HFFc6 (cell line): Measurements from ENCODE around the gene RABGAP1. TPM values are rescaled to one million over a fixed set of nuclear protein-coding genes. Genes with fewer than 3 reads are reported as not detected.
A peak's percentile ranks its signal among the peaks of the same experiment; 100 is the strongest.

Experiments
- DNase-seq: peaks from one replicate; pipeline ENCODE4 v3.0.0-alpha.2; 2018
- H3K27ac Mint-ChIP-seq: 2 replicates; pipeline ENCODE4 v1.8.0; 2020; ENCODE audit warnings: mild to moderate bottlenecking, mixed read lengths
- H3K27me3 Mint-ChIP-seq: 2 replicates; pipeline ENCODE4 v1.8.0; 2021; ENCODE audit warnings: mild to moderate bottlenecking, moderate library complexity, mixed read lengths; ENCODE audit not compliant: insufficient read depth
- H3K36me3 Mint-ChIP-seq: 2 replicates; pipeline ENCODE4 v1.8.0; 2021; ENCODE audit warnings: low read depth, mixed read lengths
- H3K4me1 Mint-ChIP-seq: 2 replicates; pipeline ENCODE4 v1.8.0; 2020; ENCODE audit warnings: low read depth, mixed read lengths
- H3K4me3 Mint-ChIP-seq: 2 replicates; pipeline ENCODE4 v1.8.0; 2020; ENCODE audit warnings: mild to moderate bottlenecking, moderate library complexity, mixed read lengths
- H3K9me3 Mint-ChIP-seq: 2 replicates; pipeline ENCODE4 v1.8.0; 2020; ENCODE audit warnings: mild to moderate bottlenecking, mixed read lengths
- total RNA-seq, 6 experiments: library from RNA; stranded (reverse); fragmentation: NEBNext Ultra II Directional; extraction: Animal tissue kit (Norgen Biotek cat#: 25700); gene quantifications; 2 replicates in 1 of 6; 3 replicates in 5 of 6; pipeline ENCODE4 v1.2.3, GENCODE V29; 2021
- TF ChIP-seq, protein P1 (sequence below): fragments of 200-600 bp; sonication (generic); IDR thresholded peaks from 2 replicates; pipeline ENCODE4 v1.5.0; 2021; ENCODE audit warnings: antibody characterized with exemption, mild to moderate bottlenecking

RABGAP1 gene
- total RNA-seq, 6 experiments from 2014 or later: 29.0 to 39.3 (median 33.9) TPM

- DNase-seq: no peak
- Mint-ChIP-seq H3K27ac (no peak overlapping the region; the same call in 1 of the 2 replicates), H3K9me3 (no peaks in the 10 kb centered on the region), H3K27me3 (no peaks in the 10 kb centered on the region; the same call in 1 of the 2 replicates), H3K4me3 (no peak overlapping the region), H3K4me1 (peaks cover 28% of the 10 kb centered on the region), H3K36me3 (peaks cover 5% of the 10 kb centered on the region; the same call in 1 of the 2 replicates)
- TF ChIP-seq, protein P1, sequence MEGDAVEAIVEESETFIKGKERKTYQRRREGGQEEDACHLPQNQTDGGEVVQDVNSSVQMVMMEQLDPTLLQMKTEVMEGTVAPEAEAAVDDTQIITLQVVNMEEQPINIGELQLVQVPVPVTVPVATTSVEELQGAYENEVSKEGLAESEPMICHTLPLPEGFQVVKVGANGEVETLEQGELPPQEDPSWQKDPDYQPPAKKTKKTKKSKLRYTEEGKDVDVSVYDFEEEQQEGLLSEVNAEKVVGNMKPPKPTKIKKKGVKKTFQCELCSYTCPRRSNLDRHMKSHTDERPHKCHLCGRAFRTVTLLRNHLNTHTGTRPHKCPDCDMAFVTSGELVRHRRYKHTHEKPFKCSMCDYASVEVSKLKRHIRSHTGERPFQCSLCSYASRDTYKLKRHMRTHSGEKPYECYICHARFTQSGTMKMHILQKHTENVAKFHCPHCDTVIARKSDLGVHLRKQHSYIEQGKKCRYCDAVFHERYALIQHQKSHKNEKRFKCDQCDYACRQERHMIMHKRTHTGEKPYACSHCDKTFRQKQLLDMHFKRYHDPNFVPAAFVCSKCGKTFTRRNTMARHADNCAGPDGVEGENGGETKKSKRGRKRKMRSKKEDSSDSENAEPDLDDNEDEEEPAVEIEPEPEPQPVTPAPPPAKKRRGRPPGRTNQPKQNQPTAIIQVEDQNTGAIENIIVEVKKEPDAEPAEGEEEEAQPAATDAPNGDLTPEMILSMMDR: no peak
These were observed 149.0 kb downstream of the RABGAP1 start for GRCh38 chr9:123089790-123090189.

DNA sequence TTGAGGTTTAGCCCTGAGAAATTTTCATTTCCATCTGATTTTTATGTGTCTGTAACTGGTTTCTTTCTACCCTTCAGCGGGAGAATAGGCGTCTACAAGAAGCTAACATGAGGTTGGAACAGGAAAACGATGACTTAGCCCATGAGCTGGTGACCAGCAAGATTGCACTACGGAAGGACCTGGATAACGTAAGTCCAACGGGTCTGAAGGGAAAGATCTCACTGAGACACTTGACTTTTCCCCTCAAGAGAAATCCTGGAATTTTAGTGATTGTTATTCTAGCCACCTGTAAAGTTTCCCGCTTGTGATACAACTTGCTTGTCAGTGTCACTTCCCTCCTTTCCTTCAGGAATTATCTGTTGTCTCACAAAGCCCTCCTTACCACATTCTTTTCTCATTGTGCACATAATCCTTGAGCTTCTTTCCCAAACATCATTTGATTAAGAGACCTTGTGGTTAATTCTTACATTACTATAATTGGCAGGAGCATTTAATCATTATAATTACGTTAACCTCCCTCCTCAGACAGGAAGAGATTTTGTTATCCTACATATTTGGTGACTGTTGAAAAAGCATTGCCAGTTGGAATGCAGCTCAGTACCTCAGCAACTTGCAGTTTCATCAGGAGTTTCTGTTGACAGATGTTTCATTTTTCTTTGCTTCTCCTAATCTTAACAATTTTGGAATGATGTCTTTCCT, 149.5 kb downstream of the RABGAP1 start:
- H3K27ac Mint-ChIP-seq: no peak overlapping the region; the same call in 1 of the 2 replicates
- H3K9me3 Mint-ChIP-seq: no peaks in the 10 kb centered on the region
- H3K4me3 Mint-ChIP-seq: no peak overlapping the region
- TF ChIP-seq, protein P1: no peak
- DNase-seq: peak; percentile 4
- peaks cover 5% of the 10 kb centered on the region; the same call in 1 of the 2 replicates for H3K36me3 Mint-ChIP-seq
- H3K27me3 Mint-ChIP-seq: no peaks in the 10 kb centered on the region; the same call in 1 of the 2 replicates
- peaks cover 28% of the 10 kb centered on the region for H3K4me1 Mint-ChIP-seq

- H3K27ac Mint-ChIP-seq: no peak overlapping the region
These were observed 150.1 kb downstream of the RABGAP1 start for GRCh38 chr9:123090956-123091355.

GRCh38 chr9:123091459-123091858, 150.6 kb downstream of the RABGAP1 start:
- H3K27ac Mint-ChIP-seq: no peak overlapping the region
- no peak overlapping the region for H3K4me3 Mint-ChIP-seq
- DNase-seq: no peak
- H3K27me3 Mint-ChIP-seq: no peaks in the 10 kb centered on the region; the same call in 1 of the 2 replicates
- peaks cover 5% of the 10 kb centered on the region; the same call in 1 of the 2 replicates for H3K36me3 Mint-ChIP-seq
- H3K9me3 Mint-ChIP-seq: no peaks in the 10 kb centered on the region
- H3K4me1 Mint-ChIP-seq: peaks cover 28% of the 10 kb centered on the region
- TF ChIP-seq, protein P1: peak; percentile 44

More at GRCh38 chr9:123090956-123091355, 150.1 kb downstream of the RABGAP1 start:
- H3K4me3 Mint-ChIP-seq: no peak overlapping the region
- no peaks in the 10 kb centered on the region for H3K9me3 Mint-ChIP-seq
- peaks cover 28% of the 10 kb centered on the region for H3K4me1 Mint-ChIP-seq
- peaks cover 5% of the 10 kb centered on the region; the same call in 1 of the 2 replicates for H3K36me3 Mint-ChIP-seq
- H3K27me3 Mint-ChIP-seq: no peaks in the 10 kb centered on the region; the same call in 1 of the 2 replicates
- no peak for DNase-seq
- TF ChIP-seq, protein P1: no peak

GRCh38 chr9:123093141-123093540, 152.3 kb downstream of the RABGAP1 start:
- peaks cover 2% of the 10 kb centered on the region; the same call in 1 of the 2 replicates for H3K27me3 Mint-ChIP-seq

More at GRCh38 chr9:123093141-123093540, 152.3 kb downstream of the RABGAP1 start:
- Mint-ChIP-seq H3K27ac (no peak overlapping the region), H3K4me3 (no peak overlapping the region), H3K4me1 (peaks cover 28% of the 10 kb centered on the region), H3K36me3 (peaks cover 5% of the 10 kb centered on the region; the same call in 1 of the 2 replicates), H3K9me3 (no peaks in the 10 kb centered on the region)
- TF ChIP-seq, protein P1: no peak
- no peak for DNase-seq
